ENCODE data around the gene FRYL.
"Not testable (repeated sequence)": the region's sequence is repeated elsewhere in the genome, so short reads cannot be mapped to it uniquely, and the experiment has no call there.

The FRYL gene

DNA sequence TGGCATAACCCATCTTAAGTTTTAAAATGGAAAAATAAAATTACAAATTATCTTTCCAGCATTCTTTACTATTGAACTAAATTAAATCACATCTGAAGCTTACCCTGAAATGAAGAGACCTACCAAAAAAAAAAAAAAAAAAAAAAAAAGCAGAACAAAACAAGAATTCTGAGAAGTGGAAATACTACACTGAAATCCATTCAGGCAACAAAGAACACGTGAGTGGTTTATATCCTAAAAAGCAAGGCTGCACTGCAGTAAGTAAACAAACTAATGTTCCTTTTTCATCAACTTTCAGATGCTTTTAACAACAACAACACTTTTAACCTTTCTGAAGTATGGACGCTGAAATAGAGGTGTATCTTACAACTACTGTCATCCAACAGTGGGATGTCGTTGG, 7.5 kb downstream of the FRYL start:
- H3K4me3 ChIP-seq (ENCODE audit: low read depth, low read length) = no peak overlapping the region
- H3K27ac ChIP-seq = no peak overlapping the region
- peaks cover 5% of the 10 kb centered on the region for H3K36me3 ChIP-seq
- TF ChIP-seq CTCF (IDR thresholded peaks at IDR 0.05; ENCODE audit: low read depth, low read length) = no peak
- DNase-seq = no peak
- H3K27me3 ChIP-seq (ENCODE audit: insufficient read depth, low read depth, severe bottlenecking) = no peaks in the 10 kb centered on the region
- no peaks in the 10 kb centered on the region for H3K9me3 ChIP-seq (ENCODE audit: severe bottlenecking)

DNA sequence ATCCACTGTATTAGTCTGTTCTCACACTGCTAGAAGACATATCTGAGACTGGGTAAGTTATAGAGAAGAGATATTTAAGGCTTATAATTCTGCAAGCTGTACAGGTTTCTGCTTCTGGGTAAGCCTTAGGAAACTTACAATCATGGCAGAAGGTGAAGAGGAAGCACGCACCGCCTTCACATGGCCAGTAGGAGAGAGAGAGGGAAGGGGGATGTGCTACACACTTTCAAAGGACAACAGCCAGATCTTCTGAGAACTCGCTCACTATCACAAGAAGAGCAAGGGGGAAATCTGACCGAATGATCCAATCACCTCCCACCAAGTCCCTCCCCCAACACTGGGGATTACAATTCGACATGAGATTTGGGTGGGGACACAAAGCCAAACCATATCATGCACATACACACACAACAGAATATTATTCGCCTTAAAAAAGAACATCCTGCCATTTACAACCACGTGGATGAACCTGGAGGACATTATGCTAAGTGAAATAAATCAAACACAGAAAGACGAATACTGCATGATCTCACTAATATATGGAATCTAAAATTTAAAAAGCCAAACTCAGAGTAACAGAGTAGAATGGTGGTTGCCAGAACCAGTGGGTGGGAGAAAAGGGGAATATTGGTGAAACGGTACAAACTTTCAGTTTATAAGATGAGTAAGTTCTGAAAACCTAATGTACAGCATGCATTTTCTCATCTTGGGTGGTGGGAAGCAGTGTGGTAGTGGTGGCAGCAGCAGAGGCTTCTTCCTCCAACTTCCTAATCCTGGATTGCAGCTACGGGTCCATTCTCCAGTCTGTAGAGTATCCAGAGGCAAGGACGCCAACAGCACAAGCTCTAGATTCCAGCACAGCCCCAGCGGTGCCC, 12.8 kb downstream of the FRYL start:
- Histone ChIP-seq H3K4me3 (ENCODE audit: low read depth, low read length) (no peak overlapping the region), H3K36me3 (peaks cover 5% of the 10 kb centered on the region; the same call in 1 of the 2 replicates), H3K27me3 (ENCODE audit: insufficient read depth, low read depth, severe bottlenecking) (no peaks in the 10 kb centered on the region), H3K27ac (no peak overlapping the region), H3K9me3 (ENCODE audit: severe bottlenecking) (no peaks in the 10 kb centered on the region)
- peak; percentile 33 for TF ChIP-seq CTCF (IDR thresholded peaks at IDR 0.05; ENCODE audit: low read depth, low read length)
- no peak for DNase-seq

DNA sequence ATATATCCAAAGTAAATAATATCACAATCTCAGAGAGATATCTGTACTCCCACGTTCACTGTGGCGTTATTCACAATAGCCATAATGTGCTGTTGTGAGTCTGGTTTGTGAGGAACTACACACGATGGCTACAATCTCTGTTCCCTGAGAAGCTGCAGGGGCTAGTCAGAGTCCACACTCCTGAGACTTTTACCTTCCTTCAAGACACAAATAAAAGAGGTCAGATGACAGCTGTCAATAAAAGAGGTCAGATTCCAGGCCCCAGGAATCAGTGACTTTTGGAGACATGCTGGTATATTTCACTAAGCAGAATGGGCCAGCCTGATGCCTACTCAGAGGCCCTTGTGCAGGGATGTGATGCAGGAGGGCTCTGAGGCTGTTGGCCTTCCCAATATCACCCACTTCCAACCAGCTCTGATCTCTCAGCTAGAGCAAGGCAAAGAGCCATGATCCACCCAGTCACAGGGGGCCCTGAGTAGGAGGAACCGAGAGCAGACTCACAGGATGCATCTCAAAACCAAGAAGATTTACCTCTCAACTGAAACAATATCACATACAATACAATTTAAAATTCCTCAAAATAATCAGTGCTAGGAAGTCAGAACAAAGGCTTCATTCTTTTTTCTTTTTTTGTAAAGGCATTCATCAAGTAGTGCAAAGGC, 13.8 kb downstream of the FRYL start:
- Histone ChIP-seq H3K4me3 (ENCODE audit: low read depth, low read length) (no peak overlapping the region), H3K27ac (no peak overlapping the region), H3K36me3 (peaks cover 9% of the 10 kb centered on the region; the same call in 1 of the 2 replicates), H3K9me3 (ENCODE audit: severe bottlenecking) (no peaks in the 10 kb centered on the region), H3K27me3 (ENCODE audit: insufficient read depth, low read depth, severe bottlenecking) (no peaks in the 10 kb centered on the region)
- no peak for DNase-seq
- TF ChIP-seq CTCF (IDR thresholded peaks at IDR 0.05; ENCODE audit: low read depth, low read length) = no peak

DNA sequence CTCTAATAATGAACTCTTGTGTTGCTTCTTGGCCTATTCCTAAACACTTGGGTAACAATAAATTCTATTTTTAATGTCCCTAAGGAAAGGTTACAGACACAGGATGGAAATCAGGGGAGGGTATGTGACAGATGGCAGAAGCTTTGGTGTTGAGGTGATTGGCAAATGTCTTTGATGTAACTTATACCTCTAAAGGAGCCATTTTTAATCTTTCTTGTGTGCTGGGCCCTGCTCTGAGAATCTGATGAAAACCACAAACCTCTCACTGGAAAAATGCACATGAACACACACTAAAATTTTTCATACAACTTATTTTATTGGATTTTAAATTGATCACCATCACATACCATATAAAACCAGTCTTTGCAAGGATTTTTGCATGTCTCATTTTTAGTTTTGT, 17.7 kb downstream of the FRYL start:
- DNase-seq = no peak
- TF ChIP-seq CTCF (IDR thresholded peaks at IDR 0.05; ENCODE audit: low read depth, low read length) = no peak
- Histone ChIP-seq H3K36me3 (peaks cover 15% of the 10 kb centered on the region; the same call in 1 of the 2 replicates), H3K27me3 (ENCODE audit: insufficient read depth, low read depth, severe bottlenecking) (no peaks in the 10 kb centered on the region), H3K9me3 (ENCODE audit: severe bottlenecking) (peaks cover 4% of the 10 kb centered on the region), H3K4me3 (ENCODE audit: low read depth, low read length) (no peak overlapping the region), H3K27ac (no peak overlapping the region)

- H3K27me3 ChIP-seq (ENCODE audit: insufficient read depth, low read depth, severe bottlenecking) = no peaks in the 10 kb centered on the region
- peaks cover 4% of the 10 kb centered on the region for H3K9me3 ChIP-seq (ENCODE audit: severe bottlenecking)
- H3K27ac ChIP-seq = no peak overlapping the region
- H3K36me3 ChIP-seq = peaks cover 18% of the 10 kb centered on the region
- DNase-seq = no peak
- no peak overlapping the region for H3K4me3 ChIP-seq (ENCODE audit: low read depth, low read length)
- no peak for TF ChIP-seq CTCF (IDR thresholded peaks at IDR 0.05; ENCODE audit: low read depth, low read length)
Observed at GRCh38 chr4:48761286-48761685, 18.8 kb downstream of the FRYL start.

DNA sequence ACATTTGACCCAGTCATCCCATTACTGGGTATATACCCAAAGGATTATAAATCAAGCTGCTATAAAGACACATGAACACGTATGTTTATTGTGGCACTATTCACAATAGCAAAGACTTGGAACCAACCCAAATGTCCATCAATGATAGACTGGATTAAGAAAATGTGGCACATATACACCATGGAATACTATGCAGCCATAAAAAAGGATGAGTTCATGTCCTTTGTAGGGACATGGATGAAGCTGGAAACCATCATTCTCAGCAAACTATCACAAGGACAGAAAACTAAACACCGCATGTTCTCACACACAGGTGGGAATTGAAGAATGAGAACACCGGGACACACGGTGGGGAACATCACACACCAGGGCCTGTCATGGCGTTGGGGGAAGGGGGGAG, 21.4 kb downstream of the FRYL start:
- not testable (repeated sequence) for H3K27me3 ChIP-seq (ENCODE audit: insufficient read depth, low read depth, severe bottlenecking); H3K4me3 ChIP-seq (ENCODE audit: low read depth, low read length); H3K9me3 ChIP-seq (ENCODE audit: severe bottlenecking); DNase-seq; H3K27ac ChIP-seq
- peaks cover 16% of the 10 kb centered on the region for H3K36me3 ChIP-seq

Measured in WERI-Rb-1 (cell line).